HG03571 (cell line): ENCODE results near the gene LRRC7.

Source experiments
- ATAC-seq: cut with Tn5 transposase; IDR thresholded peaks from one replicate; pipeline ENCODE4 v1.9.1; 2021; ENCODE audit not compliant: unreplicated experiment

LRRC7 gene

GRCh38 chr1:70083519-70083918 is 515.8 kb downstream of the LRRC7 start:
- peak; percentile 69 for ATAC-seq

- ATAC-seq: no peak
These were observed 516.7 kb downstream of the LRRC7 start for GRCh38 chr1:70084314-70084915.

GRCh38 chr1:70085521-70085920 is 517.8 kb downstream of the LRRC7 start:
- no peak for ATAC-seq

GRCh38 chr1:70086897-70087296 is 519.2 kb downstream of the LRRC7 start:
- no peak for ATAC-seq

GRCh38 chr1:70090141-70090540 is 522.4 kb downstream of the LRRC7 start:
- ATAC-seq: no peak

GRCh38 chr1:70090875-70091274 is 523.2 kb downstream of the LRRC7 start:
- ATAC-seq: no peak

- ATAC-seq: no peak
These were observed 524.1 kb downstream of the LRRC7 start for GRCh38 chr1:70091811-70092210.

- ATAC-seq: no peak
These were observed 524.8 kb downstream of the LRRC7 start for GRCh38 chr1:70092526-70092925.

- ATAC-seq: no peak
These were observed 525.7 kb downstream of the LRRC7 start for GRCh38 chr1:70093250-70093975.

GRCh38 chr1:70101231-70101630 is 533.5 kb downstream of the LRRC7 start:
- ATAC-seq: no peak

- no peak for ATAC-seq
These were observed 534.1 kb downstream of the LRRC7 start for GRCh38 chr1:70101774-70102173.

- no peak for ATAC-seq
These were observed 536.0 kb downstream of the LRRC7 start for GRCh38 chr1:70103770-70104169.

GRCh38 chr1:70109241-70109640 is 541.5 kb downstream of the LRRC7 start:
- ATAC-seq: no peak

GRCh38 chr1:70112838-70113237 is 545.1 kb downstream of the LRRC7 start:
- no peak for ATAC-seq

GRCh38 chr1:70115315-70115714 is 547.6 kb downstream of the LRRC7 start:
- no peak for ATAC-seq

- ATAC-seq: no peak
These were observed 549.3 kb downstream of the LRRC7 start for GRCh38 chr1:70117046-70117445.

- no peak for ATAC-seq
These were observed 566.4 kb downstream of the LRRC7 start for GRCh38 chr1:70134148-70134547.

- no peak for ATAC-seq
These were observed 572.6 kb downstream of the LRRC7 start for GRCh38 chr1:70140343-70140742.

GRCh38 chr1:70140894-70141293 is 573.2 kb downstream of the LRRC7 start:
- ATAC-seq: no peak

- ATAC-seq: no peak
These were observed 574.4 kb downstream of the LRRC7 start for GRCh38 chr1:70142075-70142474.

- ATAC-seq: no peak
These were observed 575.4 kb downstream of the LRRC7 start for GRCh38 chr1:70143048-70143659.

- no peak for ATAC-seq
These were observed 578.8 kb downstream of the LRRC7 start for GRCh38 chr1:70146488-70146887.
